GM12878 (cell line): ENCODE data around the gene DOK7. TPM values are rescaled to one million over a fixed set of nuclear protein-coding genes. Genes with fewer than 3 reads are reported as not detected.

Experiments
- ATAC-seq: fragments of 200-7000 bp; cut with Tn5 transposase; 3 replicates; pipeline ENCODE4 v1.9.1; 2020; ENCODE audit warnings: mild to moderate bottlenecking, moderate library complexity
- BruUV-seq: library from RNA; stranded (reverse); fragments of 400-500 nt; replicated peaks from 2 replicates; lab custom pipeline; 2021; lab: Mats Ljungman, UMichigan
- CTCF ChIA-PET: fragments of 300-600 bp; sonication (Branson Sonifier 250); formaldehyde crosslinking; extraction: SDS; loops from one replicate; lab custom pipeline; 2021; ENCODE audit warnings: inconsistent platforms; lab: Yijun Ruan, JAX
- POLR2A ChIA-PET: fragments of 350-600 bp; formaldehyde crosslinking; extraction: SDS; loops from one replicate; lab custom pipeline; 2021; ENCODE audit warnings: inconsistent platforms; lab: Charles Lee
- RAD21 ChIA-PET: fragments of 300-600 bp; sonication (Branson Sonifier 250); formaldehyde crosslinking; loops from one replicate; lab custom pipeline; 2023; ENCODE audit warnings: antibody characterized with exemption; ENCODE audit not compliant: unreplicated experiment; lab: Charles Lee
- SMC1A ChIA-PET: fragments of 300-600 bp; sonication (Branson Sonifier 250); formaldehyde crosslinking; loops from one replicate; lab custom pipeline; 2023; ENCODE audit not compliant: unreplicated experiment, uncharacterized antibody; lab: Charles Lee
- DNase-seq: peaks from one replicate; pipeline ENCODE4 v3.0.0-alpha.2; 2011; ENCODE audit warnings: low read depth, low spot score
- FAIRE-seq: peaks from 3 replicates; lab custom pipeline; 2011; peaks lifted over from hg19 to GRCh38; lab: Jason Lieb, UNC
- H2AFZ ChIP-seq: 2 replicates; pipeline ENCODE4 v1.6.0; 2011; ENCODE audit warnings: low read depth, low read length, control low read depth; ENCODE audit not compliant: control insufficient read depth
- H3K27ac ChIP-seq: 2 replicates; pipeline ENCODE4 v1.5.1; 2011; ENCODE audit warnings: control low read depth; ENCODE audit not compliant: control insufficient read depth, insufficient read depth
- H3K27me3 ChIP-seq, 2 experiments: replicated peaks in 1 of 2; 2 replicates each; pipeline versions ENCODE4 v1.6.0 to v1.6.1; 2011; ENCODE audit warnings: low read length in 1 of 2; ENCODE audit not compliant: control insufficient read depth in 2 of 2, insufficient read depth in 2 of 2
- H3K36me3 ChIP-seq, 2 experiments: 2 replicates each; pipeline ENCODE4 v1.5.1; 2011; ENCODE audit warnings: low read length in 1 of 2; ENCODE audit not compliant: control insufficient read depth in 2 of 2, insufficient read depth in 2 of 2
- H3K4me1 ChIP-seq: 2 replicates; pipeline ENCODE4 v1.6.1; 2011; ENCODE audit warnings: mild to moderate bottlenecking, low read length, moderate library complexity, mixed read lengths; ENCODE audit not compliant: control insufficient read depth, insufficient read depth
- H3K4me2 ChIP-seq: 2 replicates; pipeline ENCODE4 v1.6.0; 2011; ENCODE audit warnings: control low read depth; ENCODE audit not compliant: control insufficient read depth, insufficient read depth
- H3K4me3 ChIP-seq: fragments of 200-600 bp; sonication (generic); 2 replicates; pipeline ENCODE4 v1.5.1; 2016
- H3K79me2 ChIP-seq: 2 replicates; pipeline ENCODE4 v1.6.0; 2011; ENCODE audit warnings: low read length; ENCODE audit not compliant: control insufficient read depth, insufficient read depth
- H3K9ac ChIP-seq: 2 replicates; pipeline ENCODE4 v1.8.0; 2011; ENCODE audit warnings: low read length, control low read depth, mixed read lengths; ENCODE audit not compliant: control insufficient read depth, insufficient read depth
- H3K9me3 ChIP-seq: replicated peaks from 3 replicates; pipeline ENCODE4 v1.5.1; 2011; ENCODE audit warnings: mild to moderate bottlenecking, low read length; ENCODE audit not compliant: control insufficient read depth, insufficient read depth
- H4K20me1 ChIP-seq: 2 replicates; pipeline ENCODE4 v1.6.0; 2011; ENCODE audit not compliant: control insufficient read depth, insufficient read depth
- BHLHE40 ChIP-seq, 2 experiments: fragments of 450-650 bp in 1 of 2; IDR thresholded peaks; 2 replicates each; pipeline ENCODE4 v1.6.1; 2011 to 2017; ENCODE audit warnings: low read depth in 2 of 2, borderline replicate concordance in 1 of 2, improper control_type of control experiment in 1 of 2, low read length in 1 of 2, mild to moderate bottlenecking in 1 of 2
- EGR1 ChIP-seq, 2 experiments: IDR thresholded peaks; 1 replicate in 1 of 2; 2 replicates in 1 of 2; pipeline ENCODE4 v1.6.1; 2011 to 2012; ENCODE audit warnings: low read depth in 2 of 2, low read length in 2 of 2, borderline replicate concordance in 1 of 2, mild to moderate bottlenecking in 1 of 2, moderate library complexity in 1 of 2
- EZH2 ChIP-seq: IDR thresholded peaks from 2 replicates; pipeline ENCODE4 v1.6.1; 2012; ENCODE audit warnings: low read depth, mild to moderate bottlenecking, control low read depth, inconsistent platforms, low read length, borderline replicate concordance; ENCODE audit not compliant: control insufficient read depth
- RAD21 ChIP-seq: IDR thresholded peaks from 2 replicates; pipeline ENCODE4 v1.6.1; 2011; ENCODE audit warnings: mild to moderate bottlenecking, low read depth, low read length, moderate library complexity; ENCODE audit not compliant: insufficient read depth
- RELB ChIP-seq: fragments of 450-650 bp; IDR thresholded peaks from 2 replicates; pipeline ENCODE4 v1.6.1; 2017; ENCODE audit warnings: low read depth, mild to moderate bottlenecking, moderate library complexity
- YY1 ChIP-seq: IDR thresholded peaks from 2 replicates; pipeline ENCODE4 v1.6.1; 2011; ENCODE audit warnings: low read depth, mild to moderate bottlenecking, low read length
- ZBTB40 ChIP-seq: fragments of 450-650 bp; IDR thresholded peaks from 2 replicates; pipeline ENCODE4 v1.6.1; 2016; ENCODE audit warnings: mild to moderate bottlenecking, moderate library complexity, borderline replicate concordance
- ZNF207 ChIP-seq: fragments of 450-650 bp; IDR thresholded peaks from 2 replicates; pipeline ENCODE4 v1.6.1; 2014; ENCODE audit warnings: antibody characterized with exemption, mild to moderate bottlenecking, borderline replicate concordance
- WGBS: methylation state at CpG from one replicate; pipeline ENCODE4 v1.1.6; 2016; ENCODE audit warnings: low lambda C conversion rate; ENCODE audit not compliant: insufficient replicate concordance, insufficient coverage; ENCODE audit errors: missing lambda C conversion rate; 5-methylcytosine and 5-hydroxymethylcytosine counted together
- in situ Hi-C: fragments of 300-500 bp; cut with MboI; formaldehyde crosslinking; loops from 9 replicates; pipeline ENCODE4 v1.14.3; 2018; ENCODE audit warnings: mixed read lengths
- intact Hi-C: fragments of 100-400 bp; cut with micrococcal nuclease; formaldehyde crosslinking; loops from one replicate; pipeline ENCODE4 v1.14.2; 2022; ENCODE audit not compliant: unreplicated experiment
- polyA plus RNA-seq, 11 experiments: library from polyadenylated mRNA; depleted of rRNA in 4 of 11; unstranded in 6 of 11; stranded (reverse) in 5 of 11; fragments of >200 nt; fragmentation: Nextera tagmentation in 4 of 11; fragmentation: Illumina TruSeq in 1 of 11; extraction: Ambion mirVana in 4 of 11; extraction: Trizol in 1 of 11; gene quantifications; 1 replicate in 1 of 11; 2 replicates in 10 of 11; pipeline versions ENCODE4 v1.2.1 to v1.2.3, GENCODE V29; 2011 to 2016; ENCODE audit warnings: inconsistent platforms in 2 of 11, missing spikeins in 2 of 11, low read depth in 1 of 11
- total RNA-seq, 4 experiments: library from RNA; depleted of rRNA in 3 of 4; stranded (reverse); fragments of >200 nt in 3 of 4; fragmentation: Illumina TruSeq in 1 of 4; extraction: Trizol in 1 of 4; gene quantifications; 2 replicates each; pipeline versions ENCODE4 v1.2.1 to v1.2.3, GENCODE V29; 2013 to 2021

Gene DOK7
- total and polyA plus RNA-seq, 10 of the 15 experiments (the other 5 are each of a cell fraction or from before 2014, with no cell fraction given) = 0.04 to 0.46 (median 0.18) TPM; not detected in 4

- FAIRE-seq (no peak), DNase-seq (no peak), ATAC-seq (no peak)
- TF ChIP-seq ZBTB40 (no peak), EGR1 (IDR thresholded peaks at IDR 0.05; ENCODE audit: borderline replicate concordance in 1 of 2, low read depth in 2 of 2, low read length in 2 of 2) (no peak), YY1 (no peak), BHLHE40 (IDR thresholded peaks at IDR 0.05; ENCODE audit: borderline replicate concordance in 1 of 2, low read depth in 2 of 2, low read length in 1 of 2) (no peak), RAD21 (no peak), RELB (no peak), EZH2 (no peak), ZNF207 (no peak)
- no TSS peak for BruUV-seq
- POLR2A ChIA-PET = no interaction called here
- Histone ChIP-seq H3K79me2 (no peaks in the 10 kb centered on the region), H3K9ac (no peak overlapping the region), H3K27me3 (no peaks in the 10 kb centered on the region), H2AFZ (no peak overlapping the region), H3K4me1 (no peaks in the 10 kb centered on the region), H3K9me3 (no peaks in the 10 kb centered on the region), H4K20me1 (no peaks in the 10 kb centered on the region), H3K27ac (no peak overlapping the region), H3K4me3 (no peak overlapping the region), H3K36me3 (no peaks in the 10 kb centered on the region), H3K4me2 (no peak overlapping the region)
- in situ Hi-C loops = no loop called here
- 14% methylated on average over 5 of the region's 10 CpGs for WGBS
- intact Hi-C loops = no loop called here
- CTCF ChIA-PET = interaction anchor here (7.0 kb wide), 1 partner anchor 93 kb away, joined by 81 read pairs; no protein-coding TSS in a partner anchor
- RAD21 ChIA-PET = interaction anchor here (1.0 to 1.4 kb wide), 2 partner anchors 84 to 93 kb away, joined by 3 read pairs; no protein-coding TSS in a partner anchor
- SMC1A ChIA-PET = no interaction called here
Measured at GRCh38 chr4:3438847-3439180, 24.3 kb upstream of the DOK7 start.
